Activated naive CD4-positive, alpha-beta T cell treated with anti-CD3 and anti-CD28 coated beads, Interleukin-2, amount 10 ng/mL, durations not matched to agents 5 hours and 36 hours (primary cell): ENCODE data around the gene LARP1B. TPM values are rescaled to one million over a fixed set of nuclear protein-coding genes. Genes with fewer than 3 reads are reported as not detected.

Experiments
- total RNA-seq, 2 experiments: library from RNA; stranded (reverse); gene quantifications; one replicate each; pipeline ENCODE4 v1.2.3, GENCODE V29; 2021

LARP1B gene
- 10 to 100 TPM; 15.3 to 16.8 TPM for total RNA-seq

GRCh38 chr4:128060699-128061565 lies at the start of gene LARP1B:
Gene LARP1B (plus strand): TSS chr4:128061312. CDS start chr4:128074952, 13,640 bp downstream.

Other genes with a start within 250 kb of the LARP1B start
- 10 to 100 TPM; 40.1 to 40.8 TPM for gene PLK4, start 180.4 kb upstream of the LARP1B start, total RNA-seq
- gene MFSD8, start 96.1 kb upstream of the LARP1B start, total RNA-seq, result 10 to 100 TPM; 20.0 to 21.3 TPM
- gene ABHD18, start 95.9 kb upstream of the LARP1B start, total RNA-seq, result 10 to 100 TPM; 26.4 to 26.8 TPM
- gene PGRMC2, start 226.5 kb downstream of the LARP1B start, total RNA-seq, result 10 to 100 TPM; 41.1 to 43.2 TPM